Daoy (cell line): ENCODE results near the gene CFAP300. TPM values are rescaled to one million over a fixed set of nuclear protein-coding genes. Genes with fewer than 3 reads are reported as not detected.

ENCODE experiments used
- DNase-seq: peaks from one replicate; pipeline ENCODE4 v3.0.0-alpha.2; 2015; ENCODE audit warnings: low read depth
- total RNA-seq: library from RNA; depleted of rRNA; stranded (reverse); fragments of >200 nt; shearing (Covaris generic); gene quantifications from 2 replicates; pipeline ENCODE4 v1.2.3, GENCODE V29; 2014; rRNA removed

CFAP300 gene
- 1.9 and 4.1 TPM in 2 replicates for total RNA-seq

GRCh38 chr11:102047305-102047924, at the start of gene CFAP300:
CFAP300 (plus strand) TSS chr11:102047437; CDS start chr11:102047471, 34 bp downstream.
- peak; percentile 72 for DNase-seq

GRCh38 chr11:102001657-102002338, 45.4 kb upstream of the CFAP300 start:
- DNase-seq: no peak

GRCh38 chr11:102004220-102004619, 43.0 kb upstream of the CFAP300 start:
- DNase-seq: no peak

- no peak for DNase-seq
Observed at GRCh38 chr11:102005306-102005705, 41.9 kb upstream of the CFAP300 start.

- DNase-seq: no peak
Observed at GRCh38 chr11:102006835-102007566, 40.2 kb upstream of the CFAP300 start.

GRCh38 chr11:102007567-102008437, 39.4 kb upstream of the CFAP300 start:
- DNase-seq: peak; percentile 68

- peak; percentile 95 for DNase-seq
Observed at GRCh38 chr11:102010776-102011494, 36.3 kb upstream of the CFAP300 start.

GRCh38 chr11:102012946-102013345, 34.3 kb upstream of the CFAP300 start:
- DNase-seq: no peak

GRCh38 chr11:102014756-102015155, 32.5 kb upstream of the CFAP300 start:
- no peak for DNase-seq

GRCh38 chr11:102017026-102017425, 30.2 kb upstream of the CFAP300 start:
- no peak for DNase-seq

- DNase-seq: no peak
Observed at GRCh38 chr11:102026217-102026616, 21.0 kb upstream of the CFAP300 start.

- no peak for DNase-seq
Observed at GRCh38 chr11:102026959-102027358, 20.3 kb upstream of the CFAP300 start.

GRCh38 chr11:102036757-102037156, 10.5 kb upstream of the CFAP300 start:
- DNase-seq: no peak

- DNase-seq: no peak
Observed at GRCh38 chr11:102046841-102047240, 396 bp upstream of the CFAP300 start.

GRCh38 chr11:102050927-102051575, 3.8 kb downstream of the CFAP300 start:
- DNase-seq: no peak

GRCh38 chr11:102061276-102061675, 14.0 kb downstream of the CFAP300 start:
- peak; percentile 5 for DNase-seq

GRCh38 chr11:102062106-102062505, 14.9 kb downstream of the CFAP300 start:
- DNase-seq: no peak

- DNase-seq: no peak
Observed at GRCh38 chr11:102064316-102064715, 17.1 kb downstream of the CFAP300 start.

GRCh38 chr11:102070766-102071165, 23.5 kb downstream of the CFAP300 start:
- DNase-seq: no peak
